Urothelium cell line (cell line): ENCODE results near the gene ADAM17.

Source experiments
- DNase-seq: peaks from one replicate; pipeline ENCODE4 v3.0.0; 2011; ENCODE audit warnings: low spot score, mixed read lengths
- FAIRE-seq: peaks from 2 replicates; lab custom pipeline; 2011; peaks lifted over from hg19 to GRCh38; lab: Jason Lieb, UNC

The ADAM17 gene

GRCh38 chr2:9474361-9475057, 81.1 kb downstream of the ADAM17 start, which contains the start of gene IAH1:
Gene IAH1, plus strand, starts transcription at chr2:9474551. Its CDS starts 16 bp downstream, at chr2:9474567.
- FAIRE-seq: no peak
- peak; percentile 79 for DNase-seq

- DNase-seq (no peak), FAIRE-seq (no peak)
These were observed 81.7 kb downstream of the ADAM17 start for GRCh38 chr2:9473985-9474360.

- FAIRE-seq (no peak), DNase-seq (peak; percentile 24)
These were observed 82.2 kb downstream of the ADAM17 start for GRCh38 chr2:9473308-9473984.

GRCh38 chr2:9472511-9472910, 83.1 kb downstream of the ADAM17 start:
- DNase-seq (no peak), FAIRE-seq (no peak)

GRCh38 chr2:9471206-9471605, 84.4 kb downstream of the ADAM17 start:
- FAIRE-seq: no peak
- no peak for DNase-seq

- FAIRE-seq: no peak
These were observed 87.9 kb downstream of the ADAM17 start for GRCh38 chr2:9467687-9468086.

GRCh38 chr2:9466147-9466683, 89.4 kb downstream of the ADAM17 start:
- FAIRE-seq (no peak), DNase-seq (no peak)

More at GRCh38 chr2:9467687-9468086, 87.9 kb downstream of the ADAM17 start:
- DNase-seq: no peak

- FAIRE-seq: no peak
- DNase-seq: no peak
These were observed 90.5 kb downstream of the ADAM17 start for GRCh38 chr2:9465170-9465569.

GRCh38 chr2:9463698-9464034, 92.0 kb downstream of the ADAM17 start:
- no peak for FAIRE-seq
- no peak for DNase-seq

GRCh38 chr2:9462886-9463697, 92.5 kb downstream of the ADAM17 start:
- DNase-seq (no peak), FAIRE-seq (no peak)

GRCh38 chr2:9462313-9462712, 93.3 kb downstream of the ADAM17 start:
- DNase-seq (no peak), FAIRE-seq (no peak)

GRCh38 chr2:9461079-9461478, 94.6 kb downstream of the ADAM17 start:
- DNase-seq (no peak), FAIRE-seq (no peak)

GRCh38 chr2:9460441-9461017, 95.1 kb downstream of the ADAM17 start:
- DNase-seq: no peak
- FAIRE-seq: no peak

- DNase-seq (no peak), FAIRE-seq (no peak)
These were observed 104.4 kb downstream of the ADAM17 start for GRCh38 chr2:9451231-9451630.

GRCh38 chr2:9445089-9445488, 110.5 kb downstream of the ADAM17 start:
- DNase-seq: no peak
- FAIRE-seq: no peak

GRCh38 chr2:9443526-9443925, 112.1 kb downstream of the ADAM17 start:
- FAIRE-seq (no peak), DNase-seq (no peak)

GRCh38 chr2:9441556-9441955, 114.1 kb downstream of the ADAM17 start:
- DNase-seq (no peak), FAIRE-seq (no peak)

- no peak for FAIRE-seq
These were observed 115.4 kb downstream of the ADAM17 start for GRCh38 chr2:9440058-9440727.

GRCh38 chr2:9439536-9439935, 116.1 kb downstream of the ADAM17 start:
- FAIRE-seq (no peak), DNase-seq (no peak)

More at GRCh38 chr2:9440058-9440727, 115.4 kb downstream of the ADAM17 start:
- no peak for DNase-seq
